Immature natural killer cell (primary cell): ENCODE results near the gene UST. TPM values are rescaled to one million over a fixed set of nuclear protein-coding genes. Genes with fewer than 3 reads are reported as not detected.
A peak's percentile ranks its signal among the peaks of the same experiment; 100 is the strongest.
"Not testable (repeated sequence)": the region's sequence is repeated elsewhere in the genome, so short reads cannot be mapped to it uniquely, and the experiment has no call there.

Experiments used
- DNase-seq, 3 donors: peaks; one replicate each; pipeline ENCODE4 v3.0.0; 2022; ENCODE audit warnings: mixed read lengths in 1 of 3
- H3K27ac Mint-ChIP-seq, 6 donors: one replicate each; pipeline ENCODE4 v1.8.0; 2020; ENCODE audit warnings: mixed read lengths in 6 of 6, mild to moderate bottlenecking in 5 of 6, inconsistent platforms in 4 of 6, moderate library complexity in 3 of 6
- H3K27me3 Mint-ChIP-seq, 3 donors: one replicate each; pipeline ENCODE4 v1.8.0; 2020 to 2021; ENCODE audit warnings: low read depth in 3 of 3, mild to moderate bottlenecking in 3 of 3, mixed read lengths in 3 of 3, moderate library complexity in 3 of 3, inconsistent platforms in 1 of 3
- H3K36me3 Mint-ChIP-seq, 3 donors: one replicate each; pipeline ENCODE4 v1.8.0; 2020; ENCODE audit warnings: mixed read lengths in 3 of 3, inconsistent platforms in 2 of 3, mild to moderate bottlenecking in 2 of 3
- H3K4me1 Mint-ChIP-seq, 2 donors: one replicate each; pipeline ENCODE4 v1.8.0; 2020; ENCODE audit warnings: inconsistent platforms in 2 of 2, mild to moderate bottlenecking in 2 of 2, mixed read lengths in 2 of 2, moderate library complexity in 1 of 2
- H3K4me3 Mint-ChIP-seq, 5 donors: one replicate each; pipeline ENCODE4 v1.8.0; 2020; ENCODE audit warnings: mild to moderate bottlenecking in 5 of 5, mixed read lengths in 5 of 5, inconsistent platforms in 3 of 5, moderate library complexity in 3 of 5
- H3K9me3 Mint-ChIP-seq, 6 donors: one replicate each; pipeline ENCODE4 v1.8.0; 2020; ENCODE audit warnings: mild to moderate bottlenecking in 6 of 6, mixed read lengths in 6 of 6, inconsistent platforms in 4 of 6, moderate library complexity in 3 of 6
- polyA plus RNA-seq, 3 donors: library from polyadenylated mRNA; unstranded; fragments of 300-500 nt; fragmentation: Illumina TruSeq; gene quantifications; one replicate each; pipeline ENCODE4 v1.2.3, GENCODE V29; 2021

The UST gene
- polyA plus RNA-seq, 3 donors from 2014 or later, result 3.7 to 6.9 (median 6.3) TPM

DNA sequence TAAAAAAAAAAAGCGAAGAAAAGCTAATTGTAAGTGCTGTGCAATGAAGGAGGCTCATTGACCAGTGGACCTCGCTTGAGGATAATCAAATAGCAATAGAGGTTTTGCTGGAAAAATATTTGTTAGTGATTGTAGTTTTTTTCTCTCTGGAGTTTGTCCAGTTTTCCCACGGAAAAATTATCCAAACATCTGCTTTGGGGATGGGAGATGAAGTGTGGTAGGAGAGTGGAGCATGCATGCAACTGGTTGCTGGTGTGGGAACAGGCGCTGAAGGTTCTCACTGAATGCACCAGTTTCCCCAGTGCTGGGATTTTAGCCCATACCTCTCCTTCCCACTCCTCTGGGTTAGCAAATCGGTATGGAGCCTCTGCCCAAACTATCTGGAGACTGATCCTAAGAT lies 288.9 kb downstream of the UST start:
- peaks cover 0 to 5% of the 10 kb centered on the region in 2 donors for H3K4me1 Mint-ChIP-seq
- H3K4me3 Mint-ChIP-seq, result no peak overlapping the region
- no peak overlapping the region for H3K27ac Mint-ChIP-seq
- peaks cover 4 to 12% (median 5%) of the 10 kb centered on the region in 3 donors for H3K36me3 Mint-ChIP-seq
- no peaks in the 10 kb centered on the region for H3K9me3 Mint-ChIP-seq
- DNase-seq, result no peak
- peaks cover 0 to 4% (median 1%) of the 10 kb centered on the region in 3 donors for H3K27me3 Mint-ChIP-seq

DNA sequence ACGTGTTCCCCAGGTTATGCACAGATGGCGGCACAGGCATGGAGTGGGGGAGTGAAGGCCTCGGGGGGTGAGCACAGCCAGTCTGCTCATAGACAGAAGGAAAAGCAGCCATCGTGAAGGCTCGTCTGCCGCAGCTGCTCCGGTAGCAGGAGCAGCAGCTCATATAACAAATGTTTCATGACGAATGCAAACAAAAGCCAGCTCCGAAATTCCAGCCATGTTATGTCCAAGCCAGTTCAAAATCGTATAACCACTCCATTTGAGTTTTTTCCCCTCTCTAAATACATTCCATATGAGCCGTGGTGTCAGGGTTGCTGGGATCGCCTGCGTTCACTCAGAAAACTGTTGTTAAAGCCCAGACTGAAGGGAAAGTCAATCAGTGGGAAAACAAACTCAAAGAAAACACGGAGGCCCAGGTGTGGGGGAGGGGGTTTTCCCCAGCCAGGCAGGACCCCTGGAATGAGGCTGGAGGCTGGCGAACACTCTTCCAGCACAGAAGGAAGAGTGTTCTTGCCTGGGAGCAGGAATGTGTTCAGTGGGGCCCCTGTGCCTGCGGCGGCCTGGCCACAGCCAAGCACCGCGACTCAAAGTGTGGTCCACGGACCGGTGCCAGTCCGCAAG lies 290.3 kb downstream of the UST start:
- peaks cover 0 to under 1% (median 0%) of the 10 kb centered on the region in 3 donors for H3K27me3 Mint-ChIP-seq
- DNase-seq, result no peak
- H3K4me3 Mint-ChIP-seq, result no peak overlapping the region
- H3K4me1 Mint-ChIP-seq, result peaks cover 0 to 5% of the 10 kb centered on the region in 2 donors
- peak overlapping the region in 1 of 6 donors; percentile 33 for H3K27ac Mint-ChIP-seq
- no peaks in the 10 kb centered on the region for H3K9me3 Mint-ChIP-seq
- peaks cover 4 to 12% (median 5%) of the 10 kb centered on the region in 3 donors for H3K36me3 Mint-ChIP-seq

DNA sequence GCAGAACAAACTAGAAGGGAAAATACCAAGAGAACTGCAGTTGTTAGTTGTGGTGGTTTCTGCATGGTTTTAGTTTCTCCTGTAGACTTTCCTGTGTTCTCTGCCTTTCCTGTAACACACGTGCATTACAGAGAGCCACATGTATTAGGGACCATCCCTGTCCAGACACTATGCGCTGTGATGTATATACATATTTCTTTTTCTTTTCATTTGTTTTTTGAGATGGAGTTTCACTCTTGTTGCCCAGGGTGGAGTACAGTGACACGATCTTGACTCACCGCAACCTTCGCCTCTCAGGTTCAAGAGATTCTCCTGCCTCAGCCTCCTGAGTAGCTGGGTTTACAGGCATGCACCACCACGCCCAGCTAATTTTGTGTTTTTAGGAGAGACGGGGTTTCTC lies 292.2 kb downstream of the UST start:
- DNase-seq, H3K27me3 Mint-ChIP-seq, H3K4me3 Mint-ChIP-seq, H3K9me3 Mint-ChIP-seq, H3K4me1 Mint-ChIP-seq, H3K27ac Mint-ChIP-seq: not testable (repeated sequence)
- H3K36me3 Mint-ChIP-seq, result peaks cover 4 to 12% (median 5%) of the 10 kb centered on the region in 3 donors

DNA sequence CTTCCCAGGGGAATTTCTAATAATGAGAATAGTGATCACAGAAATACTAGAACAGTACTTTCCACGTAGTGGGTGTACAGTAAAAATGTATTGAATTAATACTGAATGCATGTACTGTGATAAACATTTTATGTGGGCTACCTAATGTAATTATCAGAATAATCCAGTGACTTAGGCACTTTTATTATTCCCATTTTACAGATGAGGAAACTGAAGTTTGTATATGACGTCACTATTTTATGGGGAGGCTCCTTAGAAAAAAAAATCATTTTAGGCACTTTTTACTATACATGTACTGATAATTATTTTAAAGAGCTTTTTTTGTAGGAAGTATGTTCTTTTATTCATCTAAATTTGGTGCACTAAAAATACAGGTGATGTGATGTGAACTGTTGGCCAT lies 295.1 kb downstream of the UST start:
- Mint-ChIP-seq H3K27ac (peak overlapping the region in 1 of 6 donors; percentile 41), H3K9me3 (no peaks in the 10 kb centered on the region), H3K4me3 (no peak overlapping the region), H3K27me3 (no peaks in the 10 kb centered on the region), H3K4me1 (peaks cover 21 to 28% of the 10 kb centered on the region in 2 donors), H3K36me3 (peaks cover 0 to 4% (median under 1%) of the 10 kb centered on the region in 3 donors)
- DNase-seq, result no peak

DNA sequence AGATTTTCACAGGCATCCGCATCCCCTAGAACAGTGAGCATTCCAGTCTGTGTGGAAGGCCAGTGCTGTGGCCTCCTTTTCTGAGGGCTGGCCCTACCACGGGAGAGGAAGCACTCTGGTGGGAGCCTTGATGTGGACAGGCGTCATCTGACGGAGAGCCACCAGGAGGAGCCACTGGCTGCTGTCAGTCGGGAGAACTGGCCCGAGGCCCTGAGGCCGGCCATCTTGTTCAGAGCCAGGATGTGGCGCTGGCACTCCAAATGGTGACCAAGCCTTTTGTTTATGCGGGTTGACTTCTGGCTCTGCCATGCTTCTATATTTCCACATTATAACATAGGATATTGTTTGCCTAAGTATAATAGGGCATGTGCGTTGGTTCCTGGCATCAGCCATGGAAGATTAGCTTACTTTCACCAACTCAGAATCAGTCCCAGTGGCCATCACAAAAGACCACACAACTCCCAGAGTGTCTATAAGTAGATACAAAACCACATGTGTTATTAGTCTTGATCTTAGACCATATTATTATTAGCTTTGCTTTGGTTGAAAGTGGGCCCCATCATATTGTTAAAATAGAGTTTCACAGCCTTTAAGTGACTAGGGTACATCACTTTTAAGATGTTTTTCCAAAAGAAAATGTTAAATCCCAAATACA lies 296.8 kb downstream of the UST start:
- Mint-ChIP-seq H3K27me3 (no peaks in the 10 kb centered on the region), H3K36me3 (no peaks in the 10 kb centered on the region), H3K9me3 (no peaks in the 10 kb centered on the region), H3K4me3 (no peak overlapping the region), H3K4me1 (peaks cover 33 to 39% of the 10 kb centered on the region in 2 donors), H3K27ac (no peak overlapping the region)
- no peak for DNase-seq

DNA sequence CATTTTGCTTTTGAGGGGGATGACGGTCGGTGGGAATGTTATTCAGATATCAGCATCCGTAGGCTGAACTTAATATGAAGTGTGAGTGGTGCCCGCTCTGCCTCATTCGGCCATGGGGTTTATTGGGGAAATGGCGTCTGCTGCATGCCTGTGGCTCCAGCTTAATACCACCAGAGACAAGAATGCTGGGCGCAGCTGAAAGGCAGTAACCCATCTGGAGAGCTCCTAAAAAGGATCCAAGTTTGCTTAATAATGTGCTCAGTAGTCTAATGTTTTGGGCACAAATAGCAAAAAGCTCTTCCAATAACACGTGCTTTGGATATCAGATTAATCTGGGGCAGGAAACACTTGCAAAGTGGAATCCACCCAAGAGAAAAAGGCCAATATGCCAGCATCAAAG lies 297.7 kb downstream of the UST start:
- Mint-ChIP-seq H3K4me1 (peaks cover 33 to 39% of the 10 kb centered on the region in 2 donors), H3K36me3 (no peaks in the 10 kb centered on the region), H3K27me3 (no peaks in the 10 kb centered on the region), H3K4me3 (no peak overlapping the region), H3K27ac (no peak overlapping the region), H3K9me3 (no peaks in the 10 kb centered on the region)
- no peak for DNase-seq

DNA sequence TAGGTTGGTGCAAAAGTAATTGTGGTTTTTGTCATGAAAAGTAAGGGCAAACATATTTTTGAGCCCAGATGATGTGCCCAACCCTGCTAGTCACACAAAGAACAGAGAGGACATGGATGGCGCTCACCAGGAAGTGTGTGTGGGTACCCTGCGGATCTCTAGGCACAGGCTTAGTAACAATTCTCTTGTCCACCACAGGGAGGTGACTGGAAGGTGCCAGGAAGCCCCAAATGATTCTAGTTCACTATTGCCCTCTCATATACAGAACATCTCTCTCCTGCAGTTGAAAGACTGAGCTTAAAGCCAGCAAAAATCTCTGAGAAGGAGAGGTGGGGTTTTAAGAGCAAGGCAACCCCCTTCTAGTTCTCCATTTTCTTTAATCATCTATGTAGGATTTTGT lies 298.6 kb downstream of the UST start:
- peak in 1 of 3 donors; percentile 33 for DNase-seq
- Mint-ChIP-seq H3K27ac (peak overlapping the region in 2 of 6 donors; percentile 4 to 17), H3K36me3 (peaks cover 0 to 7% (median 0%) of the 10 kb centered on the region in 3 donors), H3K27me3 (no peaks in the 10 kb centered on the region), H3K4me1 (peaks cover 33 to 39% of the 10 kb centered on the region in 2 donors), H3K4me3 (peak overlapping the region in 2 of 5 donors; percentile 8 to 19), H3K9me3 (no peaks in the 10 kb centered on the region)

DNA sequence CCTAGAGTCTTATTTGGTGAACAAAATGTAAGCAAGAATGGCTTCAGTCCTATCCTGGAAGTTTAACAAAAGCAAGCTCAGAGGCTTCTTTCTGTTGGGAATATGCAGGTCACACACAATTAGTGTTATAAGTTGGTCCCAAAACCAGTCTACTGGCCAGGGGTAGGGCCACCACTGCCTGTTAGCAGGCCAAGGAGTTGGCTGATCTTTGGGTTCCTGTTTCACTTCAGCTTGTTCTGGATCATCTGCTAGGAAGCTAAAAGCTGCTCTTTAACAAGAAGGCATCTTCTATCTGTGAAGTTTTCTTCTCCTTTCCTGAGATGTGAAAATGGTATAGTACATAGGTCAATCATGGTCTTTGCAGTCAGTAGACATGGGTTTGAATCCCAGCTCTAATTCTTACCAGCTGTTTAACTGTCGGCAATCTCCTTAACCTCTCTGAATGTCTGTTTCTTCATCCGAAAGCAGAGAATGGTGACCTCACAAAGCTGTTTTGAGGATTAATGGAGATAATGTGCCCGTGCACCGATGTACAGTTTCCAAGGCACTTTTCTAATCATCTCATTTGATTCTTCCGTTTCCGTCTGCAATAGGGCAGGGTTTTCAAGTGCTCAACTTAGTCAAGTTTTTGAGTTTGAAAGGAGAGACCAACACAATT lies 299.5 kb downstream of the UST start:
- Mint-ChIP-seq H3K4me3 (peak overlapping the region; percentile 74 to 85 (median 75)), H3K36me3 (peaks cover 0 to 14% (median 4%) of the 10 kb centered on the region in 3 donors), H3K4me1 (peaks cover 33 to 39% of the 10 kb centered on the region in 2 donors), H3K27ac (peak overlapping the region in 5 of 6 donors; percentile 54 to 85 (median 76)), H3K9me3 (no peaks in the 10 kb centered on the region), H3K27me3 (no peaks in the 10 kb centered on the region)
- DNase-seq, result no peak

DNA sequence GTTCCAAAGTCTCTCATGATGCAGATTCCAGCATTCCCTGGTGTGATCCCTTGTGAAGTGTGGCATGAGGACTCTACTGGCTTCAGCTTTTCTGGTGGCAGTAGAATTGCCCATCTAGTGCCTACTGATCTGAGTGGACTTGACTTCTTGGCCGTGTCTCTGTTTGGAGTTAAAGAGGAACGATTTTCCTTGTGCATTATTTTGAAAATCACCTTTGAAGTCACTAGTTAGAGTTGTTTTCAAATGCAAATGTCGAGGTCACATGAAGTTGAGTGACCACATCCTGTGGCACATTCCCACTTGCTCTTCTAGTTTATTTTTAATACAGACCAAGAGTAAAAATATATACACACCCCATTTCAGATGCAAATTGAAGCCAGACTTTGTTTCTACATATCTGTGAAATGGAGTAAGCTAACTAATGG lies 300.0 kb downstream of the UST start:
- peak in 1 of 3 donors; percentile 36 for DNase-seq
- peaks cover 0 to 14% (median 4%) of the 10 kb centered on the region in 3 donors for H3K36me3 Mint-ChIP-seq
- H3K27me3 Mint-ChIP-seq, result no peaks in the 10 kb centered on the region
- no peaks in the 10 kb centered on the region for H3K9me3 Mint-ChIP-seq
- H3K4me1 Mint-ChIP-seq, result peaks cover 33 to 42% of the 10 kb centered on the region in 2 donors
- peak overlapping the region; percentile 74 to 85 (median 75) for H3K4me3 Mint-ChIP-seq
- peak overlapping the region; percentile 54 to 85 (median 70) for H3K27ac Mint-ChIP-seq

DNA sequence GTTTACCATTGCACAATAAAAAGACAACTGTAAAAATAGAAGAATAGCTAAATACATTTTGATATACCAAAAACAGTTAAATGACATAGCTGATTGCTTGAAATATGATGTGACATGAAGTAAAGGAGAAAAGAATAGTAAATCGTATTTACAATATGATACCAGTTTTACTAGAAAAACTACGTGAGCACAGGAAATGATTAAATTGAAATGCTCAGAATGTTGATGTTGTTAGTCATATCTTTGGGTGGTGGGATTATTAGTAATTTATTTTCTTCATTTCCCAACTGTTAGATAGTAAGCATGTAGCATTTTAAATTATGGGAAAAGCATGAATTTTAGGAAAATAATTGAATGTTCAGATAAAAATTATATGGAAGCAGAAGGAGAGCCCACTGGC lies 302.4 kb downstream of the UST start:
- no peaks in the 10 kb centered on the region for H3K9me3 Mint-ChIP-seq
- H3K4me1 Mint-ChIP-seq, result peaks cover 42 to 59% of the 10 kb centered on the region in 2 donors
- no peak overlapping the region for H3K4me3 Mint-ChIP-seq
- H3K36me3 Mint-ChIP-seq, result peaks cover 0 to 14% (median 4%) of the 10 kb centered on the region in 3 donors
- no peak for DNase-seq
- no peaks in the 10 kb centered on the region for H3K27me3 Mint-ChIP-seq
- H3K27ac Mint-ChIP-seq, result no peak overlapping the region

DNA sequence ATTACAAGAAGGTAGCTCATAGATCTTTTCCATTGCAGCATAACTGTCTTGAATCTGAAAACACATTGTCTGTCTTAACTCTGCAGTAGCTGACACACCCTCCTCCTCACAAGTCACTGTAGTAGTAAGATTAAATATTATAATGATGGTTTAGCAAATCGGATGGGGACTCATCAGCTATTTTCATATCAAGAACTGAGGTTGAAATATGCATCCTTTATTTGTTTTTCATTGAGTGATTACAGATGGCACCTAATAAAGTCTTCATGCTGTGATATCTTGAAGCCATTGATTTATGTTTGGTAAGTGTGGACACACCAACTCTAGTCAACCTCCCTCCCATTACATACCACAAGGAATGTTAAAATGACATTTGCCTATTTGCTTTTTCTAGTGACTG lies 303.3 kb downstream of the UST start:
- Mint-ChIP-seq H3K4me3 (no peak overlapping the region), H3K27ac (no peak overlapping the region), H3K9me3 (no peaks in the 10 kb centered on the region), H3K4me1 (peaks cover 47 to 59% of the 10 kb centered on the region in 2 donors), H3K36me3 (peaks cover 0 to 14% (median 4%) of the 10 kb centered on the region in 3 donors), H3K27me3 (no peaks in the 10 kb centered on the region)
- DNase-seq, result no peak

DNA sequence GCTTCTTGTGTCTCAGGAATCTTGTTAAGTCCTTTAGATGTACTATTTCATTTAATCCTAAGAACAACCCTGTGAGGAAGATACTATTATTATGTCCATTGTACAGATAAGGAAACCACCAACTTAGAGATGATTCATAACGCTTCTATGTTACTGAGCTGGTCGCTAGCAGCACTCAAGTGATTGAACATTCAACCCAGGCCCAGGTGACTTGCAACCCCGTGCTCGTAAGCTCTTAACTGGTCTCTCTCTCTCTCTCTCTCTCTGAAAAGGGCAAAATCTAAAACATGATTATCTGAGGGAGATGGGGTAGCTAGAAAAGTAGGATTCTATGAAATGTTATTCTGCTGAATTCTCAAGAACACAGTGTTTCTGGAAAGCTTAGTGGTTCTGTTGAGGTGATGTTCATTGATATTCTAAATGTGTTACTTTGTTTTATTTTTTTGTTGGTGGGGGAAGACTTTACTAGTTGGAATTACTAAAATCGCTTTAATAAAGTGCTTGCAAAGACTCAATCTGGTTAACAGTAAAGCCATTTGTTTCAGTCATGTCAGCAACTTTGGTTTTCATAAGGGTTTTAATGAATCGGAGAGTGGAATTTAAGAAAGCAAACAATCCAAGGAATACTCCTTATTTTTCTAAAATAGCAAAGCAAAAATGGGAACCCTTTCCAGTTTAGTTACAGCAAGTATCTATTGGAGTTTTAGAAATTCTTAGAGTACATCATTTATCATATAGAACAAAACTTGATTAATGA lies 305.7 kb downstream of the UST start:
- Mint-ChIP-seq H3K27ac (peak overlapping the region in 2 of 6 donors; percentile 7 to 24), H3K27me3 (peaks cover 0 to 1% (median 0%) of the 10 kb centered on the region in 3 donors), H3K9me3 (no peaks in the 10 kb centered on the region), H3K36me3 (peaks cover 0 to 14% (median 4%) of the 10 kb centered on the region in 3 donors), H3K4me1 (peaks cover 32 to 58% of the 10 kb centered on the region in 2 donors), H3K4me3 (no peak overlapping the region)
- DNase-seq, result no peak

DNA sequence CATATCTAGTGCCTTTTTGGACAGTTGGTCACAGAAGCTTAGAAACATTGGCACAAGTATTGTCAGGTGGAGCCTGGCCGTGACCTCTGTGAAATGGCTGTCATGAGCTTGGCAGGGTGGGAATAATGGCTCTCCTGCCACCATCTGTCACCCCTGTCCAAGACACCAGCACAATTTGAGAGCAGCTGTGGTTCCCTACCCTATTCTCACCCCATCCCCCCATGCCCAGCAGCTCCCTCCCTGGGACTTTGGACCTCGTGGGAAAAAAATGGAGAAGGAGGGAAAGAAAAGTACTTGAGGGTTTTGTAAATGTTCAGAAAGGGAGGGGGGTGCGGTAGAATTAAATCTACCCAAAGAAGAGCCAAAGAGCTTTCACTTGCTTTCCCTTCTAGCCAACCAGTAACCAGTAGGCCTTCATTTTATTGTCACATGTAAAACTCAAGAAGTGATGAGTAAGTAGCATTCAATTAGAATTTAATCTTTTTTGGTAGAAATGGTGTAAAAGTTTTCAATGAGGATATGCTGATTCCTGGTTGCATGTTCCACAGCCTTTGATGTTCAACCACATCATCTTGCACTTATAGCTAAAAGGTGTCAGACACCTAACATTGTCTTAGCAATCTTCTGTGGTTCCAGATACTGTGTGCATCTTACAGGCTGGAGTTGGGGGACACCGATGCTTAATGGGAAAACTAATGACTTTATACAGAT lies 307.2 kb downstream of the UST start:
- no peaks in the 10 kb centered on the region for H3K9me3 Mint-ChIP-seq
- H3K4me1 Mint-ChIP-seq, result peaks cover 30 to 53% of the 10 kb centered on the region in 2 donors
- DNase-seq, result peak; percentile 31 to 47 (median 40)
- H3K27me3 Mint-ChIP-seq, result peaks cover 1 to 3% (median 3%) of the 10 kb centered on the region in 3 donors
- peaks cover 0 to 14% (median 4%) of the 10 kb centered on the region in 3 donors for H3K36me3 Mint-ChIP-seq
- peak overlapping the region; percentile 75 to 92 (median 88) for H3K27ac Mint-ChIP-seq
- H3K4me3 Mint-ChIP-seq, result peak overlapping the region; percentile 57 to 78 (median 65)
